GM18526 (cell line): ENCODE results near the gene XXYLT1.

Experiments used
- POLR2A ChIP-seq: IDR thresholded peaks from 3 replicates; pipeline ENCODE4 v1.6.1; 2011; ENCODE audit not compliant: insufficient read length; ENCODE audit errors: extremely low read depth

Gene XXYLT1

GRCh38 chr3:195191580-195191979, 79.4 kb downstream of the XXYLT1 start:
- no peak for TF ChIP-seq POLR2A

- no peak for TF ChIP-seq POLR2A
Observed at GRCh38 chr3:195189821-195190220, 81.1 kb downstream of the XXYLT1 start.

GRCh38 chr3:195188426-195188927, 82.5 kb downstream of the XXYLT1 start:
- TF ChIP-seq POLR2A, result no peak

GRCh38 chr3:195187609-195188425, 83.1 kb downstream of the XXYLT1 start:
- TF ChIP-seq POLR2A, result no peak

DNA sequence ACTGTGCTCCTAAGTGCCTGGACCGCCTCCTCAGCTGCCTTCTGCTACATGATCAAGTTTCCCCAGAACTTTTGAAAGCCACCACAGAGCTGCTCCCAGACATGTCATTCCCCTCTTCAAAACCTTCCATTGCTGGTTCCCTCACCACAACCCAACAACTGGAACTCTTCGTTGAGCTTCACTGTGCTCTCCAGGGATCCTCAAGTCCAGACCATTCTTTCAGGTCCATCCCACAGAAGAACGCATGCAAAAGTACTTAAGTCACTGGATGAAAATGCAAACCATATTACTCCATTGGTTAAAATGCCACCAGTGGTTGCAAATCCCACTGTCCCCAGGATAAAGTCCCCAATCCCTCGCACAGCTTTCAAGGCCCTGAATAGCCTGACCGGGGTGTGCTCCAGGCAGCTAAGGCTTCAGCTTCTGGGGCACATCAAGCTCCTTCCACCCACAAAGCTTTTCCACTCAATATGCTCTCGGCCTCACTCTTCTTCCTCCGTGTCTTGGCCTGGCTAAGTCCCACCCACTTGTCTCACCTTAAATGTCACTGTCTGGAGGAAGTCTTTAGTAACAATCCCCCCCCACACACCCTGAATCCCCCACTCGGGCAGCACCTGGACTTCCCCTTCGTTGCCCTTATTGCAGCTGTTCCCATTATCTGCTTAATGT, 84.8 kb downstream of the XXYLT1 start:
- TF ChIP-seq POLR2A, result no peak

GRCh38 chr3:195185583-195185982, 85.4 kb downstream of the XXYLT1 start:
- no peak for TF ChIP-seq POLR2A

DNA sequence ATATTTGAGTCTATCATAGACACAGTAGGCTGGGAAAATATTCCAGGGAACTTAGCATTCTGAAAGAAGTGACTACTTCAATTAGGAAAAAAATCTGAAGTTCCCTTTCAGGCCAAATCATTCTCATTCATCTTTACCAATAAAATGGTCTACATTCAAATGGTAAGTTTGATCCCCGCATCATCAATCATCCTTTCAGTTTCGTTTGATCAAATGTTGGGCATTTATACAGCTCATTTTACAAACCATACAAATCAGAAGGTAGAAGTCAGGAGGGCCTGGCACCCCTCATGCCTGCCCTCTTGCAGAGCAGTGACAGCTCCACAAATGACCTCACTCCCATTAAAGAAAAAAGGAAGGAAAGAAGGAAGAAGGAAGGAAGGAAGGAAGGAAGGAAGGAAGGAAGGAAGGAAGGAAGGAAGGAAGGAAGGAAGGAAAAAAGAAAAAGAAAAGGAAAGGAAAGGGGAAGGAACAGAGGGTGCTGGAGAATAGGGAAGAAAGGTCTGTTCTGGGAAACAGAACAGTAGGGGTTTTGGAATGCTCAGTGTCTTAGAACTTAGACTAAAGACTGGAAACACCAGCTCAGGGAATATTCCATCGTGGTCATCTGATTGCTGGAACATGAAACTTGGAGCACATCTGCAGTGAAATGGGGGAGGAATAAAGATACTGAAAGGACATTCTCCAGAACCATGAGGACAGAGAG, 86.1 kb downstream of the XXYLT1 start:
- TF ChIP-seq POLR2A, result no peak

DNA sequence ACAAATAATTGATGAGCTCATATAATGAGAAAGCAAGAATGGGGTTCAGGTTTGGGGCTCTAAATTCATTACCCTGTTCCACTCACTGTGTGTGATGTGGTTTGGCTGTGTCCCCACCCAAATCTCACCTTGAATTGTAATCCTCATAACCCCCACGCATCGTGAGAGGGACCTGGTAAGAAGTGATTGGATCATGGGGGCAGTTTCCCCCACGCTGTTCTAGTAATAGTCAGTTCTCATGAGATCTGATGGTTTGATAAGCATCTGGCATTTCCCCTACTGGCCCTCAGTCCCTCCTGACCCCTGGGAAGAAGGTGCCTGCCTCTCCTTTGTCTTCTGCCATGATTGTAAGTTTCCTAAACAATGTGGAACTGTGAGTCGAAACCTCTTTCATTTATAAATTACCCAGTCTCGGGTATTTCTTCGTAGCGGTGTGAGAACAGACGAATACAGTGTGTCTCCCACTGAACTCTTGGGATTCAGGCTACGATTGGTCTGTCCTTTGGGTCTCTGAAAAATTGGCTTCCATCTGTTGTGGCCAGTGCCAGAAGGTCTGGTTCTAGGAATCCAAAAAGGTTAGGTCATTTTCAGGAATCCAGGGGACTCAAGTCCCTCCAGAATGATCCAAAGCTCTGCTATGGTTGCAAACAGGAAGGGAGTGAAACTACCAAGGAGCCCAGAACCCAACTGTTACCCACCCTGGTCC, 87.7 kb downstream of the XXYLT1 start:
- no peak for TF ChIP-seq POLR2A

DNA sequence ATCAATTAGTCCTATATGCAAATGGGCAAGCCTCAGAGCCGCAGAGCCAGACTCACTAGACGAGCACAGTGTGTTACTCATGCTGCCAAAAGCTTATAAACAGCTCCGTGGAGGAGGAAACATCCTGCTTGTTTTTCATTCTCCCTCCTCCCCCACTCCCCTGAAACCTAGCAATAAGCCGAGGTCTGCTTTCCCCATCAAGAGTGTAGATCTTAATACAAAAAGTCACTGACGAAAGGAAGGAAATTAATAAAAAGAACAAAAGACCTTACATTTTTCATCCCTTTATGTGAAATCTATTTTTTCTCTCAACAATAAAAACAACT, 88.5 kb downstream of the XXYLT1 start:
- TF ChIP-seq POLR2A, result no peak

DNA sequence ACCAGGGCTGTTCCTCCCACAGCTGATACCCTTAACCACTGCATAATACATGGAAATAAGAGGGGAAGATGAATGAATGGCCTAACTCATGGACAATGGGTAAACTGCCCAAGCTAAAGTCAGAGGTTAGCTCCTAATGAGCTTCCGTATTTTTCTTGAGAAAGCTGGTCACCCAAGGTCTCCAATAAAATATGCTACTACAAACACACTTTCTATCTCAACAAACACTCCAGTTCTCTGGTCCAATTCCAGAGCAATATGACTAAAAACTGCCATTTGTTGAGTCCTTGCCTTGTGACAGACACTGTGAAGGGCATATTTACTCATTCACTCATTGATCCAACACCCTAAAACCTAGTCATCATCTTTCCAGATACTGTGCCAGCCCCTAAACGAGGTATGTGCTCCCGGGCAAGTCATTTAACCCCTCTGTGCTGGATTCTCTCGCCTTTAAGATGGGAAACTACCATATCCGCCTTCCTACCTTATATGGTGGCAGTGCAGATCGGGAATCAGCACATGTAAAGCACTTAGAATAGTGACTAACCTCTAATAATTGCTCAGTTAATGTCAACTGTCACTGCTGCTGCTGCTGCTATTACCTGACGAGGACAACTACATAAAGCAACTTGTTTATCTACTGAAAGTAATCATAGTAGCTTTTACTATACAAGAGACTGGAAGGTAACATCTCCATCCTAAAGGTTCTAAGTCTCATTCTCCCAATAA, 89.1 kb downstream of the XXYLT1 start:
- no peak for TF ChIP-seq POLR2A

- no peak for TF ChIP-seq POLR2A
Observed at GRCh38 chr3:195181113-195181498, 89.9 kb downstream of the XXYLT1 start.

GRCh38 chr3:195180490-195181112, 90.4 kb downstream of the XXYLT1 start:
- TF ChIP-seq POLR2A, result no peak

GRCh38 chr3:195179776-195180489, 91.0 kb downstream of the XXYLT1 start:
- TF ChIP-seq POLR2A, result no peak

- TF ChIP-seq POLR2A, result no peak
Observed at GRCh38 chr3:195178124-195178910, 92.6 kb downstream of the XXYLT1 start.
